Keratinocyte (primary cell): Measurements from ENCODE around the gene SHISA7. TPM values are rescaled to one million over a fixed set of nuclear protein-coding genes. Genes with fewer than 3 reads are reported as not detected.
"Not testable (repeated sequence)": the region's sequence is repeated elsewhere in the genome, so short reads cannot be mapped to it uniquely, and the experiment has no call there.

ENCODE experiments used
- DNase-seq: peaks from one replicate; pipeline ENCODE4 v3.0.0-alpha.2; 2011; ENCODE audit warnings: low read depth, missing footprints, low spot score
- FAIRE-seq: peaks from 2 replicates; lab custom pipeline; 2011; peaks lifted over from hg19 to GRCh38; lab: Jason Lieb, UNC
- H2AFZ ChIP-seq: 2 replicates; pipeline ENCODE4 v1.6.0; 2012; ENCODE audit warnings: low read length, control low read depth, inconsistent platforms; ENCODE audit not compliant: control insufficient read depth
- H3K27ac ChIP-seq: 2 replicates; pipeline ENCODE4 v1.5.1; 2011; ENCODE audit warnings: low read length; ENCODE audit not compliant: control insufficient read depth, insufficient read depth
- H3K27me3 ChIP-seq: 3 replicates; pipeline ENCODE4 v1.6.0; 2011; ENCODE audit warnings: low read length; ENCODE audit not compliant: control insufficient read depth, insufficient read depth; ENCODE audit errors: extremely low read depth
- H3K36me3 ChIP-seq, 2 experiments: 2 replicates in 1 of 2; 3 replicates in 1 of 2; pipeline ENCODE4 v1.5.1; 2011; ENCODE audit warnings: low read length in 2 of 2, mild to moderate bottlenecking in 1 of 2; ENCODE audit not compliant: control insufficient read depth in 2 of 2, insufficient read depth in 2 of 2; ENCODE audit errors: extremely low read depth in 1 of 2
- H3K4me1 ChIP-seq: 3 replicates; pipeline ENCODE4 v1.5.1; 2011; ENCODE audit warnings: low read length; ENCODE audit not compliant: control insufficient read depth, insufficient read depth; ENCODE audit errors: extremely low read depth
- H3K4me2 ChIP-seq: 3 replicates; pipeline ENCODE4 v1.6.0; 2011; ENCODE audit warnings: low read depth, low read length; ENCODE audit not compliant: control insufficient read depth, insufficient read depth; ENCODE audit errors: extremely low read depth
- H3K4me3 ChIP-seq, 3 experiments: fragments of 200-600 bp in 1 of 3; sonication (generic) in 1 of 3; 2 replicates in 2 of 3; 3 replicates in 1 of 3; pipeline ENCODE4 v1.5.1; 2011 to 2016; ENCODE audit warnings: low read length in 3 of 3, mild to moderate bottlenecking in 3 of 3, control low read depth in 2 of 3, inconsistent platforms in 1 of 3, low read depth in 1 of 3, mixed read lengths in 1 of 3, mixed run types in 1 of 3, moderate library complexity in 1 of 3; ENCODE audit not compliant: control insufficient read depth in 2 of 3, insufficient read depth in 2 of 3; ENCODE audit errors: extremely low read depth in 1 of 3
- H3K79me2 ChIP-seq: 2 replicates; pipeline ENCODE4 v1.6.0; 2012; ENCODE audit warnings: low read length; ENCODE audit not compliant: control insufficient read depth, insufficient read depth
- H3K9ac ChIP-seq: 3 replicates; pipeline ENCODE4 v1.6.0; 2011; ENCODE audit warnings: low read length; ENCODE audit not compliant: control insufficient read depth, insufficient read depth; ENCODE audit errors: extremely low read depth
- H3K9me1 ChIP-seq: 3 replicates; pipeline ENCODE4 v1.6.0; 2011; ENCODE audit warnings: low read length; ENCODE audit not compliant: control insufficient read depth, insufficient read depth; ENCODE audit errors: extremely low read depth
- H3K9me3 ChIP-seq: 2 replicates; pipeline ENCODE4 v1.5.1; 2012; ENCODE audit warnings: low read depth, low read length; ENCODE audit not compliant: control insufficient read depth
- H4K20me1 ChIP-seq: 3 replicates; pipeline ENCODE4 v1.6.0; 2011; ENCODE audit warnings: low read length; ENCODE audit not compliant: control insufficient read depth, insufficient read depth; ENCODE audit errors: extremely low read depth
- EZH2 ChIP-seq: IDR thresholded peaks from one replicate; pipeline ENCODE4 v1.6.1; 2012; ENCODE audit warnings: inconsistent platforms, mild to moderate bottlenecking, low read length, moderate library complexity
- dilution Hi-C: fragments of 300-500 bp; cut with MboI; formaldehyde crosslinking; loops from one replicate; pipeline ENCODE4 v1.7.0; 2020; ENCODE audit warnings: low sequenced_read_pairs; ENCODE audit not compliant: extremely low pct_ligation_motif_present
- polyA plus RNA-seq, 5 experiments: library from polyadenylated mRNA; depleted of rRNA in 3 of 5; stranded (reverse) in 3 of 5; stranded (forward) in 1 of 5; unstranded in 1 of 5; fragments of >200 nt; gene quantifications; 1 replicate in 1 of 5; 2 replicates in 3 of 5; 3 replicates in 1 of 5; pipeline versions ENCODE4 v1.2.1 to v1.2.3, GENCODE V29; 2011 to 2012; ENCODE audit warnings: missing spikeins in 2 of 5, low read depth in 1 of 5, low replicate concordance in 1 of 5
- TF ChIP-seq, protein P1 (sequence below), 3 experiments: IDR thresholded peaks in 1 of 3; conservative IDR thresholded peaks in 1 of 3; optimal IDR thresholded peaks in 1 of 3; 2 replicates in 2 of 3; 3 replicates in 1 of 3; pipeline versions ENCODE3 to v1.5.1; 2011; ENCODE audit warnings: low read length in 3 of 3, mild to moderate bottlenecking in 3 of 3, moderate library complexity in 2 of 3, control low read depth in 1 of 3, inconsistent platforms in 1 of 3; ENCODE audit not compliant: insufficient read depth in 2 of 3; ENCODE audit errors: extremely low read depth in 1 of 3

Gene SHISA7
- polyA plus RNA-seq, 1 donor (not counting 4 experiments of a cell fraction or from before 2014, with no cell fraction given) = not detected

GRCh38 chr19:55408533-55408872 lies 34.6 kb downstream of the SHISA7 start:
- H3K4me1 ChIP-seq = peaks cover 20% of the 10 kb centered on the region
- peaks cover 32% of the 10 kb centered on the region for H3K79me2 ChIP-seq
- peak overlapping the region; percentile 83 for H3K27ac ChIP-seq
- peaks cover 12% of the 10 kb centered on the region for H4K20me1 ChIP-seq
- H3K9ac ChIP-seq = peak overlapping the region; percentile 69
- DNase-seq (no peak), FAIRE-seq (no peak)
- TF ChIP-seq, protein P1, sequence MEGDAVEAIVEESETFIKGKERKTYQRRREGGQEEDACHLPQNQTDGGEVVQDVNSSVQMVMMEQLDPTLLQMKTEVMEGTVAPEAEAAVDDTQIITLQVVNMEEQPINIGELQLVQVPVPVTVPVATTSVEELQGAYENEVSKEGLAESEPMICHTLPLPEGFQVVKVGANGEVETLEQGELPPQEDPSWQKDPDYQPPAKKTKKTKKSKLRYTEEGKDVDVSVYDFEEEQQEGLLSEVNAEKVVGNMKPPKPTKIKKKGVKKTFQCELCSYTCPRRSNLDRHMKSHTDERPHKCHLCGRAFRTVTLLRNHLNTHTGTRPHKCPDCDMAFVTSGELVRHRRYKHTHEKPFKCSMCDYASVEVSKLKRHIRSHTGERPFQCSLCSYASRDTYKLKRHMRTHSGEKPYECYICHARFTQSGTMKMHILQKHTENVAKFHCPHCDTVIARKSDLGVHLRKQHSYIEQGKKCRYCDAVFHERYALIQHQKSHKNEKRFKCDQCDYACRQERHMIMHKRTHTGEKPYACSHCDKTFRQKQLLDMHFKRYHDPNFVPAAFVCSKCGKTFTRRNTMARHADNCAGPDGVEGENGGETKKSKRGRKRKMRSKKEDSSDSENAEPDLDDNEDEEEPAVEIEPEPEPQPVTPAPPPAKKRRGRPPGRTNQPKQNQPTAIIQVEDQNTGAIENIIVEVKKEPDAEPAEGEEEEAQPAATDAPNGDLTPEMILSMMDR (optimal IDR thresholded peaks at IDR 0.05 in 1 of 3, IDR thresholded peaks at IDR 0.05 in 1 of 3, conservative IDR thresholded peaks at IDR 0.05 in 1 of 3; ENCODE audit: extremely low read depth in 1 of 3, insufficient read depth in 2 of 3, low read length in 3 of 3) = no peak
- TF ChIP-seq EZH2 = no peak
- H3K4me3 ChIP-seq = peak overlapping the region; percentile 68 to 87 (median 76)
- peak overlapping the region; percentile 90 for H3K4me2 ChIP-seq
- H3K27me3 ChIP-seq = no peaks in the 10 kb centered on the region
- peaks cover 8 to 21% of the 10 kb centered on the region in 2 experiments for H3K36me3 ChIP-seq
- no peaks in the 10 kb centered on the region for H3K9me1 ChIP-seq
- H3K9me3 ChIP-seq = no peaks in the 10 kb centered on the region
- peak overlapping the region; percentile 97 for H2AFZ ChIP-seq
- dilution Hi-C loops = no loop called here

DNA sequence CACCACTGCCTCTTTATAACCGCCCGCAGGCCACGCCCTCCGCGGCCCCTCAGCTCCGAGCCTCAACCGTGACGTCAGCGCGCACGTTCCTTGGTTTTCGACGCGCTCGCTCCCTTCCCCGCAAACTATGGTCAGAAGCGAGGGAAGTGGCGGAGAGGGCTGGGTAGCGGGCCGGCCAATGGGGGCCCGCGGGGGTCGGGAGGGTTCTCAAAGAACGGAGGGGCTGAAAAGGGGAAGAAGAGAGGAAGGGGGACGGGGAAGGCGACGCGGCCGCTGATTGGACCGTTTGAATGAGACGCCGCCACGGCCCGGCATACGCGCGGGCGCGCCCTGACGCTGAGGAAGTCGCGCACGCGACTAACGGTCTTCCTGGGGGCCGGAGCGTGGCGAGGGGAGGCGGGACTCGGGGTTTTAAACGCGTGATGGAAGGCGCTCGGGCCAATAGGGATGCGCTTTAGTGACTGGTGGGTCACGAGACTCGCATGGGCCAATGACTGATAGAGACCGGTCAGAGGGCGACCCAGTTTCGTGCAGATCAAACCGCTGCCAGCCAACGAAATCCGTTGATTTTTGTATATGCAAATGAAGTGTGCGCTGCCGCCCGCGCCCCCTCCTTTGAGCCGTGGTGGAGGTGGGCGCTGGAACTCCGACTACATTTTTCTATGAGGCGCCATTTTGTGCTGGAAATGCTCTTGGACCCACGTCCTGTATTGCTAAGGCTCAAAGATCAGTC lies 35.1 kb downstream of the SHISA7 start:
- Histone ChIP-seq H3K9me1 (no peaks in the 10 kb centered on the region), H3K9ac (peak overlapping the region; percentile 90), H3K27ac (peak overlapping the region; percentile 93), H3K27me3 (no peaks in the 10 kb centered on the region), H3K79me2 (peaks cover 37% of the 10 kb centered on the region), H3K4me2 (peak overlapping the region; percentile 90), H3K36me3 (peaks cover 11 to 26% of the 10 kb centered on the region in 2 experiments), H3K4me1 (peaks cover 20% of the 10 kb centered on the region), H3K4me3 (peak overlapping the region; percentile 76 to 87 (median 85)), H2AFZ (peak overlapping the region; percentile 97), H3K9me3 (no peaks in the 10 kb centered on the region), H4K20me1 (peaks cover 12% of the 10 kb centered on the region)
- dilution Hi-C loops = no loop called here
- TF ChIP-seq, protein P1 (optimal IDR thresholded peaks at IDR 0.05 in 1 of 3, IDR thresholded peaks at IDR 0.05 in 1 of 3, conservative IDR thresholded peaks at IDR 0.05 in 1 of 3; ENCODE audit: extremely low read depth in 1 of 3, insufficient read depth in 2 of 3, low read length in 3 of 3) = no peak
- TF ChIP-seq EZH2 = no peak
- FAIRE-seq (no peak), DNase-seq (peak; percentile 80)

DNA sequence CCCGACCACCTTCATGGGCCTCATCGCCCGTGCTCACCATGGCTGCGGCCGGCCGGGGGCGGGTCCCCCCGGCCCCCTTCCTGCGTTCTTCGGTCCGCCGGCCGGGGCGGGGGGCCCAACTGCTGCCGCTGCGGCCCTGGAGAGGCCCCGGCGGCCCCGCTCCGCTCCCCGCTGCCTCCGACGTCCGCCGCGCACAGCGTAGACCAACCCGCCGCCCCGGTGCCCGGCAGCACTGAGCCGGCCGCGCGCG lies 35.6 kb downstream of the SHISA7 start, which contains the start of gene UBE2S:
TSS of gene UBE2S (minus strand) at position 239 of the 250 bp plus-strand sequence. CDS start at position 40, 199 bp downstream.
- H3K4me2 ChIP-seq = peak within 1 kb of the TSS; percentile 94
- FAIRE-seq, H3K27me3 ChIP-seq, H3K9me1 ChIP-seq, dilution Hi-C loops, DNase-seq, H3K9me3 ChIP-seq: not testable (repeated sequence)
- peak within 1 kb of the TSS; percentile 76 to 87 (median 85) for H3K4me3 ChIP-seq
- peaks cover 16 to 31% of the 10 kb centered on the region in 2 experiments for H3K36me3 ChIP-seq
- H2AFZ ChIP-seq = peak within 1 kb of the TSS; percentile 97
- peaks cover 12% of the 10 kb centered on the region for H4K20me1 ChIP-seq
- peak within 1 kb of the TSS; percentile 93 for H3K27ac ChIP-seq
- H3K4me1 ChIP-seq = peaks cover 20% of the 10 kb centered on the region
- H3K9ac ChIP-seq = peak within 1 kb of the TSS; percentile 90
- peaks cover 41% of the 10 kb centered on the region for H3K79me2 ChIP-seq
